SK-N-SH treated with all-trans-retinoic acid at 6 μM for 48 hours (cell line): ENCODE data around the gene TCF21.
"Not testable (repeated sequence)": the region's sequence is repeated elsewhere in the genome, so short reads cannot be mapped to it uniquely, and the experiment has no call there.

ENCODE experiments used
- ATAC-seq: fragments of 200-7000 bp; cut with Tn5 transposase; 3 replicates; pipeline ENCODE4 v1.9.1; 2020; ENCODE audit warnings: mild to moderate bottlenecking, moderate library complexity
- ARNTL ChIP-seq: fragments of 450-650 bp; formaldehyde crosslinking; IDR thresholded peaks from 2 replicates; pipeline ENCODE4 v1.5.0; 2020; ENCODE audit warnings: low read depth, mild to moderate bottlenecking, moderate library complexity, borderline replicate concordance
- BACH2 ChIP-seq: fragments of 250-450 bp; sonication (Bioruptor Pico); IDR thresholded peaks from 2 replicates; pipeline ENCODE4 v1.9.0; 2021; ENCODE audit warnings: mild to moderate bottlenecking, borderline replicate concordance
- CSDC2 ChIP-seq: fragments of 250-450 bp; sonication (Bioruptor Pico); IDR thresholded peaks from 2 replicates; pipeline ENCODE4 v1.5.0; 2020; ENCODE audit warnings: mild to moderate bottlenecking, moderate library complexity
- ESRRG ChIP-seq: fragments of 250-450 bp; sonication (Bioruptor Pico); IDR thresholded peaks from 2 replicates; pipeline ENCODE4 v1.6.1; 2021; ENCODE audit warnings: mild to moderate bottlenecking
- GLIS3 ChIP-seq: fragments of 250-450 bp; sonication (Bioruptor Pico); IDR thresholded peaks from 2 replicates; pipeline ENCODE4 v1.5.0; 2020; ENCODE audit warnings: mild to moderate bottlenecking, moderate library complexity
- ISL1 ChIP-seq: fragments of 250-450 bp; sonication (Bioruptor Pico); IDR thresholded peaks from 2 replicates; pipeline ENCODE4 v2.1.2; 2022; ENCODE audit warnings: mild to moderate bottlenecking, moderate library complexity
- OSR1 ChIP-seq: fragments of 250-450 bp; sonication (Bioruptor Pico); IDR thresholded peaks from 2 replicates; pipeline ENCODE4 v1.8.0; 2022; ENCODE audit warnings: moderate library complexity, mild to moderate bottlenecking, inconsistent platforms
- PPARA ChIP-seq: fragments of 250-450 bp; sonication (Bioruptor Pico); IDR thresholded peaks from 2 replicates; pipeline ENCODE4 v1.5.0; 2020; ENCODE audit warnings: mild to moderate bottlenecking, borderline replicate concordance
- SNAI2 ChIP-seq: fragments of 250-450 bp; sonication (Bioruptor Pico); IDR thresholded peaks from 2 replicates; pipeline ENCODE4 v1.5.0; 2020; ENCODE audit warnings: mild to moderate bottlenecking, moderate library complexity
- TCF4 ChIP-seq: fragments of 250-450 bp; sonication (Bioruptor Pico); IDR thresholded peaks from 2 replicates; pipeline ENCODE4 v1.8.0; 2021; ENCODE audit warnings: mild to moderate bottlenecking, moderate library complexity, borderline replicate concordance
- TOX ChIP-seq: fragments of 250-450 bp; sonication (Bioruptor Pico); IDR thresholded peaks from 2 replicates; pipeline ENCODE4 v1.8.0; 2021; ENCODE audit warnings: mild to moderate bottlenecking, moderate library complexity, borderline replicate concordance
- ZC3H10 ChIP-seq: fragments of 250-450 bp; sonication (Bioruptor Pico); IDR thresholded peaks from 2 replicates; pipeline ENCODE4 v1.5.1; 2021; ENCODE audit warnings: mild to moderate bottlenecking, moderate library complexity
- ZFP3 ChIP-seq: fragments of 250-450 bp; sonication (Bioruptor Pico); IDR thresholded peaks from 2 replicates; pipeline ENCODE4 v1.5.0; 2020; ENCODE audit warnings: mild to moderate bottlenecking, moderate library complexity
- ZFP30 ChIP-seq: fragments of 450-650 bp; formaldehyde crosslinking; IDR thresholded peaks from 2 replicates; pipeline ENCODE4 v1.5.0; 2022; ENCODE audit warnings: mild to moderate bottlenecking, moderate library complexity
- ZNF565 ChIP-seq: fragments of 450-650 bp; formaldehyde crosslinking; conservative IDR thresholded peaks from 2 replicates; pipeline ENCODE4 v1.5.0; 2020; ENCODE audit warnings: low read depth, mild to moderate bottlenecking, moderate library complexity
- ZNF70 ChIP-seq: fragments of 450-650 bp; formaldehyde crosslinking; IDR thresholded peaks from 2 replicates; pipeline ENCODE4 v1.5.0; 2020; ENCODE audit warnings: mild to moderate bottlenecking, moderate library complexity
- ZNF8 ChIP-seq: fragments of 450-650 bp; formaldehyde crosslinking; IDR thresholded peaks from 2 replicates; pipeline ENCODE4 v1.5.0; 2020; ENCODE audit warnings: mild to moderate bottlenecking, moderate library complexity
- TF ChIP-seq, protein P1 (sequence below): fragments of 250-450 bp; sonication (Bioruptor Pico); IDR thresholded peaks from 2 replicates; pipeline ENCODE4 v1.5.0; 2020; ENCODE audit warnings: mild to moderate bottlenecking, moderate library complexity
- TF ChIP-seq, protein P2 (sequence below): fragments of 250-450 bp; sonication (Bioruptor Pico); IDR thresholded peaks from 2 replicates; pipeline ENCODE4 v1.5.1; 2021; ENCODE audit warnings: mild to moderate bottlenecking, moderate library complexity
- TF ChIP-seq, protein P3 (sequence below): fragments of 250-450 bp; sonication (Bioruptor Pico); IDR thresholded peaks from 2 replicates; pipeline ENCODE4 v1.8.0; 2021; ENCODE audit warnings: low read depth, mild to moderate bottlenecking, moderate library complexity, borderline replicate concordance
- TF ChIP-seq, protein P4 (sequence below): fragments of 250-450 bp; sonication (Bioruptor Pico); IDR thresholded peaks from 2 replicates; pipeline ENCODE4 v1.5.1; 2020; ENCODE audit warnings: low read depth, mild to moderate bottlenecking, moderate library complexity
- TF ChIP-seq, protein P5 (sequence below): fragments of 250-450 bp; sonication (Bioruptor Pico); IDR thresholded peaks from 2 replicates; pipeline ENCODE4 v1.8.0; 2020; ENCODE audit warnings: mild to moderate bottlenecking, moderate library complexity, borderline replicate concordance

TCF21 gene

DNA sequence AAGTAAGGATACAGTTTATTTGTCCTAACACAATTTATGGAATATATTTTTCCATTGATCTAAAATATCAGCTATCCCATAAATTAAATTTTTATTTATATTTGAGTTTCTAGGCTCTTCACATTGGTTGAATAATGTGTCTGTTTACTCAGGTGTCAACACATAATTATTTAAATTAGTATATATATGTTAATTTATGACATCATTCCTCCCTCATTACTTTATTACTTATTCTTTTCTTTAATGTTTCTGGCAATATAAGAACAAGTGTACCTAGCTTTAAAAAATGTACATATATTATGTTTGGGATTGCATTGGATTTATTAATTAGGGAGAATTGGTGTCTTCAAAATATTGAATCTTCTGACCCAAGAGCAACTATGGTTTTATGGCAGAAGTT is 31.2 kb upstream of the TCF21 start (continued):
- TF ChIP-seq, protein P1, sequence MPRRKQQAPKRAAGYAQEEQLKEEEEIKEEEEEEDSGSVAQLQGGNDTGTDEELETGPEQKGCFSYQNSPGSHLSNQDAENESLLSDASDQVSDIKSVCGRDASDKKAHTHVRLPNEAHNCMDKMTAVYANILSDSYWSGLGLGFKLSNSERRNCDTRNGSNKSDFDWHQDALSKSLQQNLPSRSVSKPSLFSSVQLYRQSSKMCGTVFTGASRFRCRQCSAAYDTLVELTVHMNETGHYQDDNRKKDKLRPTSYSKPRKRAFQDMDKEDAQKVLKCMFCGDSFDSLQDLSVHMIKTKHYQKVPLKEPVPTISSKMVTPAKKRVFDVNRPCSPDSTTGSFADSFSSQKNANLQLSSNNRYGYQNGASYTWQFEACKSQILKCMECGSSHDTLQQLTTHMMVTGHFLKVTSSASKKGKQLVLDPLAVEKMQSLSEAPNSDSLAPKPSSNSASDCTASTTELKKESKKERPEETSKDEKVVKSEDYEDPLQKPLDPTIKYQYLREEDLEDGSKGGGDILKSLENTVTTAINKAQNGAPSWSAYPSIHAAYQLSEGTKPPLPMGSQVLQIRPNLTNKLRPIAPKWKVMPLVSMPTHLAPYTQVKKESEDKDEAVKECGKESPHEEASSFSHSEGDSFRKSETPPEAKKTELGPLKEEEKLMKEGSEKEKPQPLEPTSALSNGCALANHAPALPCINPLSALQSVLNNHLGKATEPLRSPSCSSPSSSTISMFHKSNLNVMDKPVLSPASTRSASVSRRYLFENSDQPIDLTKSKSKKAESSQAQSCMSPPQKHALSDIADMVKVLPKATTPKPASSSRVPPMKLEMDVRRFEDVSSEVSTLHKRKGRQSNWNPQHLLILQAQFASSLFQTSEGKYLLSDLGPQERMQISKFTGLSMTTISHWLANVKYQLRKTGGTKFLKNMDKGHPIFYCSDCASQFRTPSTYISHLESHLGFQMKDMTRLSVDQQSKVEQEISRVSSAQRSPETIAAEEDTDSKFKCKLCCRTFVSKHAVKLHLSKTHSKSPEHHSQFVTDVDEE (CRISPR knock-in tag) = no peak

DNA sequence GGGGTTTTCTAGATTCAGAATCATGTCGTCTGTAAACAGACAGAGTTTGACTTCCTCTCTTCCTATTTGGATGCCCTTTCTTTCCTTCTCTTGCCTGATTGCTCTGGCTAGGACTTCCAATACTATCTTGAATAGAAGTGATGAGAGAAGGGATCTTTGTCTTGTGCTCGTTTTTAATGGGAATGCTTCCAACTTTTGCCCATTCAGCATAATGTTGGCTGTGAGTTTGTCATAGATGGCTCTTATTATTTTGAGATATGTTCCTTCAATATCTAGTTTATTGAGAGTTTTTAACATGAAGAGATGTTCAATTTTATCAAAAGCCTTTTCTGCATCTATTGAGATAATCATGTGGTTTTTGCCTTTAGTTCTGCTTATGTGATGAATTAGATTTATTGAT is 27.6 kb upstream of the TCF21 start:
- not testable (repeated sequence) for ATAC-seq

DNA sequence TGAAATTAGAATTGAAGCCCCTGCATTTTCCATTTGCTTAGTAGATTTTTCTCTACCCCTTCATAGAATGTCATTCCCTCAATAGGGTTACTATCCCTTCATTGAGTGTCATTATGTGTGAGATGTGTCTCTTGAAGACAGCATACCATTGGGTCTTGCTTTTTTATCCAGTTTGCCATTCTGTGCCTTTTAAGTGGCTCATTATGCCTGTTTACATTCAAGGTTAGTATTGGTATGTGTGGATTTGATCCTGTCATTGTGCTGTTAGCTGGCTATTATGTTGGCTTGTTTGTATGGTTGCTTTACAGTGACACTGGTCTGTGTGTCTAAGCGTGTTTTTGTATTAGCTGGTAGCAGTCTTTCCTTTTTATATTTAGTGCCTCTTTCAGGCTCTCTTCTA is 25.7 kb upstream of the TCF21 start:
- TF ChIP-seq TCF4 = no peak
- TF ChIP-seq ARNTL (CRISPR knock-in tag) = no peak
- no peak for TF ChIP-seq OSR1 (CRISPR knock-in tag)
- no peak for TF ChIP-seq CSDC2
- TF ChIP-seq ZNF565 (CRISPR knock-in tag) = no peak
- TF ChIP-seq BACH2 (CRISPR knock-in tag) = no peak
- TF ChIP-seq, protein P2, sequence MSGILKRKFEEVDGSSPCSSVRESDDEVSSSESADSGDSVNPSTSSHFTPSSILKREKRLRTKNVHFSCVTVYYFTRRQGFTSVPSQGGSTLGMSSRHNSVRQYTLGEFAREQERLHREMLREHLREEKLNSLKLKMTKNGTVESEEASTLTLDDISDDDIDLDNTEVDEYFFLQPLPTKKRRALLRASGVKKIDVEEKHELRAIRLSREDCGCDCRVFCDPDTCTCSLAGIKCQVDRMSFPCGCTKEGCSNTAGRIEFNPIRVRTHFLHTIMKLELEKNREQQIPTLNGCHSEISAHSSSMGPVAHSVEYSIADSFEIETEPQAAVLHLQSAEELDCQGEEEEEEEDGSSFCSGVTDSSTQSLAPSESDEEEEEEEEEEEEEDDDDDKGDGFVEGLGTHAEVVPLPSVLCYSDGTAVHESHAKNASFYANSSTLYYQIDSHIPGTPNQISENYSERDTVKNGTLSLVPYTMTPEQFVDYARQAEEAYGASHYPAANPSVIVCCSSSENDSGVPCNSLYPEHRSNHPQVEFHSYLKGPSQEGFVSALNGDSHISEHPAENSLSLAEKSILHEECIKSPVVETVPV (CRISPR knock-in tag) = no peak
- no peak for TF ChIP-seq ZFP30 (CRISPR knock-in tag)
- no peak for TF ChIP-seq GLIS3 (CRISPR knock-in tag)
- TF ChIP-seq, protein P3, sequence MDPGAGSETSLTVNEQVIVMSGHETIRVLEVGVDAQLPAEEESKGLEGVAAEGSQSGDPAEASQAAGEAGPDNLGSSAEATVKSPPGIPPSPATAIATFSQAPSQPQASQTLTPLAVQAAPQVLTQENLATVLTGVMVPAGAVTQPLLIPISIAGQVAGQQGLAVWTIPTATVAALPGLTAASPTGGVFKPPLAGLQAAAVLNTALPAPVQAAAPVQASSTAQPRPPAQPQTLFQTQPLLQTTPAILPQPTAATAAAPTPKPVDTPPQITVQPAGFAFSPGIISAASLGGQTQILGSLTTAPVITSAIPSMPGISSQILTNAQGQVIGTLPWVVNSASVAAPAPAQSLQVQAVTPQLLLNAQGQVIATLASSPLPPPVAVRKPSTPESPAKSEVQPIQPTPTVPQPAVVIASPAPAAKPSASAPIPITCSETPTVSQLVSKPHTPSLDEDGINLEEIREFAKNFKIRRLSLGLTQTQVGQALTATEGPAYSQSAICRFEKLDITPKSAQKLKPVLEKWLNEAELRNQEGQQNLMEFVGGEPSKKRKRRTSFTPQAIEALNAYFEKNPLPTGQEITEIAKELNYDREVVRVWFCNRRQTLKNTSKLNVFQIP = no peak
- no peak for TF ChIP-seq SNAI2
- TF ChIP-seq ZNF8 (CRISPR knock-in tag) = no peak
- TF ChIP-seq ISL1 = no peak
- no peak for TF ChIP-seq PPARA (CRISPR knock-in tag)
- ATAC-seq = no peak

DNA sequence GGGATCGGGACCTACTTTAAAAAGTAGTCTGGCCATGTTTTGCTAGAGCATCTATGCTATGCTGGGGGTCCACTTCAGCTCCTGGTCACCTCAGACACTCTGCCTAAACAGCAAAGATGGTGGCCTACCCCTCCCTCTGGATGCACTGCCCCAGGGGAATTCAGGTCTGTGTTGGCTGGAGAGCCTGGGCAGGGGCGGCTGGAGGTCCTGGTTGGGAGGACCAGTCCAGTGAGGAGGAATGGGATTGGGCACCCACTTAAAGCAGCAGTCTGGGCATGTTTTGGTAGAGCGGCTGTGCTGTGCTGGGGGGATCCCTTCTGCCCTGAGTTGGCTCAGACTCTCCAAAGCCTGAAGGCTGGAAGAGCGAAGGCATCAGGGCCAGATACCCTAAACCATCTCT is 23.2 kb upstream of the TCF21 start:
- no peak for ATAC-seq
- TF ChIP-seq SNAI2 (no peak), ISL1 (no peak), BACH2 (CRISPR knock-in tag) (no peak), PPARA (CRISPR knock-in tag) (no peak), TOX (no peak), CSDC2 (no peak), ZNF70 (CRISPR knock-in tag) (no peak), TCF4 (no peak), ESRRG (CRISPR knock-in tag) (no peak), ZNF8 (CRISPR knock-in tag) (no peak), ZFP3 (no peak), ZC3H10 (CRISPR knock-in tag) (no peak), GLIS3 (CRISPR knock-in tag) (no peak), ZFP30 (CRISPR knock-in tag) (no peak), ZNF565 (CRISPR knock-in tag) (no peak)
- TF ChIP-seq, protein P1 (CRISPR knock-in tag) = no peak
- TF ChIP-seq, protein P4, sequence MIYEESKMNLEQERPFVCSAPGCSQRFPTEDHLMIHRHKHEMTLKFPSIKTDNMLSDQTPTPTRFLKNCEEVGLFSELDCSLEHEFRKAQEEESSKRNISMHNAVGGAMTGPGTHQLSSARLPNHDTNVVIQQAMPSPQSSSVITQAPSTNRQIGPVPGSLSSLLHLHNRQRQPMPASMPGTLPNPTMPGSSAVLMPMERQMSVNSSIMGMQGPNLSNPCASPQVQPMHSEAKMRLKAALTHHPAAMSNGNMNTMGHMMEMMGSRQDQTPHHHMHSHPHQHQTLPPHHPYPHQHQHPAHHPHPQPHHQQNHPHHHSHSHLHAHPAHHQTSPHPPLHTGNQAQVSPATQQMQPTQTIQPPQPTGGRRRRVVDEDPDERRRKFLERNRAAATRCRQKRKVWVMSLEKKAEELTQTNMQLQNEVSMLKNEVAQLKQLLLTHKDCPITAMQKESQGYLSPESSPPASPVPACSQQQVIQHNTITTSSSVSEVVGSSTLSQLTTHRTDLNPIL (CRISPR knock-in tag) = no peak
- TF ChIP-seq, protein P5, sequence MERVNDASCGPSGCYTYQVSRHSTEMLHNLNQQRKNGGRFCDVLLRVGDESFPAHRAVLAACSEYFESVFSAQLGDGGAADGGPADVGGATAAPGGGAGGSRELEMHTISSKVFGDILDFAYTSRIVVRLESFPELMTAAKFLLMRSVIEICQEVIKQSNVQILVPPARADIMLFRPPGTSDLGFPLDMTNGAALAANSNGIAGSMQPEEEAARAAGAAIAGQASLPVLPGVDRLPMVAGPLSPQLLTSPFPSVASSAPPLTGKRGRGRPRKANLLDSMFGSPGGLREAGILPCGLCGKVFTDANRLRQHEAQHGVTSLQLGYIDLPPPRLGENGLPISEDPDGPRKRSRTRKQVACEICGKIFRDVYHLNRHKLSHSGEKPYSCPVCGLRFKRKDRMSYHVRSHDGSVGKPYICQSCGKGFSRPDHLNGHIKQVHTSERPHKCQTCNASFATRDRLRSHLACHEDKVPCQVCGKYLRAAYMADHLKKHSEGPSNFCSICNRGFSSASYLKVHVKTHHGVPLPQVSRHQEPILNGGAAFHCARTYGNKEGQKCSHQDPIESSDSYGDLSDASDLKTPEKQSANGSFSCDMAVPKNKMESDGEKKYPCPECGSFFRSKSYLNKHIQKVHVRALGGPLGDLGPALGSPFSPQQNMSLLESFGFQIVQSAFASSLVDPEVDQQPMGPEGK = no peak
